Bronchial epithelial cell (primary cell): ENCODE measurements around the gene ADH7. TPM values are rescaled to one million over a fixed set of nuclear protein-coding genes. Genes with fewer than 3 reads are reported as not detected.

ENCODE experiments used
- DNase-seq: peaks from one replicate; pipeline ENCODE4 v3.0.0-alpha.2; 2010; ENCODE audit warnings: low read depth
- FAIRE-seq: peaks from 2 replicates; lab custom pipeline; 2011; peaks lifted over from hg19 to GRCh38; lab: Jason Lieb, UNC
- H3K27me3 ChIP-seq: 2 replicates; pipeline ENCODE4 v1.5.1; 2011; ENCODE audit warnings: low read length; ENCODE audit not compliant: control insufficient read depth, insufficient read depth
- H3K36me3 ChIP-seq: 2 replicates; pipeline ENCODE4 v1.5.1; 2011; ENCODE audit warnings: low read length; ENCODE audit not compliant: control insufficient read depth, insufficient read depth
- H3K4me3 ChIP-seq: 2 replicates; pipeline ENCODE4 v1.5.1; 2011; ENCODE audit warnings: mild to moderate bottlenecking, low read depth, low read length, control low read depth
- CTCF ChIP-seq: IDR thresholded peaks from 2 replicates; pipeline ENCODE4 v1.5.1; 2011; ENCODE audit warnings: mild to moderate bottlenecking, moderate library complexity, low read length, control low read depth, inconsistent platforms; ENCODE audit not compliant: insufficient read depth, severe bottlenecking
- total RNA-seq: library from RNA; depleted of rRNA; stranded (reverse); fragments of >200 nt; gene quantifications from 2 replicates; pipeline ENCODE4 v1.2.1, GENCODE V29; 2014

The ADH7 gene
- total RNA-seq, 1 donor from 2014 or later = 8.4 TPM

GRCh38 chr4:99437723-99438404, 2.7 kb upstream of the ADH7 start:
- Histone ChIP-seq H3K27me3 (no peaks in the 10 kb centered on the region), H3K36me3 (no peaks in the 10 kb centered on the region), H3K4me3 (no peak overlapping the region)
- no peak for DNase-seq
- FAIRE-seq = no peak
- no peak for TF ChIP-seq CTCF

GRCh38 chr4:99436976-99437722, 2.0 kb upstream of the ADH7 start:
- FAIRE-seq = no peak
- no peak for TF ChIP-seq CTCF
- peak; percentile 35 for DNase-seq
- Histone ChIP-seq H3K4me3 (no peak overlapping the region), H3K27me3 (no peaks in the 10 kb centered on the region), H3K36me3 (no peaks in the 10 kb centered on the region)

GRCh38 chr4:99436462-99436861, 1.3 kb upstream of the ADH7 start:
- Histone ChIP-seq H3K36me3 (no peaks in the 10 kb centered on the region), H3K27me3 (no peaks in the 10 kb centered on the region), H3K4me3 (no peak overlapping the region)
- no peak for FAIRE-seq
- no peak for TF ChIP-seq CTCF
- DNase-seq = peak; percentile 80

DNA sequence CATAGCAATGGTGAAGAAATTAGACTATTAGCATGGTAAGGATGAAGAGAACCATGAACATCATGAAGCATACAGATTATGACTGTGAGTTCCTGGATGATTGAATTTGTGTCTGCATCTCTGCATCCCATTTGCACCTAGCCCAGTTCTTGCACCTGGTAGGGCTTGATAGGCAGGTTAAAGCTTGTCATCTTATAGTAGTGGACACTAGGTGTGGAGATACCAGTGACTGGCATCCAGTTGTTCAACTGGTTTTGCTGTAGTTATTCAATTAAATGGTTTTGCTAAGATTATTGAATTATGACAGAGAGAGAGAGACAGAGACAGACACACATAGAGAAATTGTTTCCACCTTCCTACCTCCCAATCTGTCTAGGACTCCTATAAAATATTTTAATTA, 5.0 kb downstream of the ADH7 start:
- FAIRE-seq (no peak), DNase-seq (peak; percentile 51)
- H3K27me3 ChIP-seq = no peaks in the 10 kb centered on the region

GRCh38 chr4:99417125-99417524, 18.0 kb downstream of the ADH7 start:
- H3K4me3 ChIP-seq = no peak overlapping the region
- TF ChIP-seq CTCF = no peak
- FAIRE-seq (no peak), DNase-seq (no peak)
- H3K27me3 ChIP-seq = no peaks in the 10 kb centered on the region
- no peaks in the 10 kb centered on the region for H3K36me3 ChIP-seq

More for the DNA sequence above, 5.0 kb downstream of the ADH7 start:
- no peak for TF ChIP-seq CTCF
- Histone ChIP-seq H3K36me3 (no peaks in the 10 kb centered on the region), H3K4me3 (no peak overlapping the region)
